Left cardiac atrium (tissue), 4 donors: ENCODE results near the gene RGR. TPM values are rescaled to one million over a fixed set of nuclear protein-coding genes. Genes with fewer than 3 reads are reported as not detected.

Source experiments
- ATAC-seq, 2 donors: fragments of 200-7000 bp; cut with Tn5 transposase; one replicate each; pipeline ENCODE4 v1.9.1; 2020; ENCODE audit warnings: mild to moderate bottlenecking in 2 of 2, moderate library complexity in 2 of 2
- DNase-seq: peaks from one replicate; pipeline ENCODE4 v3.0.0-alpha.2; 2020
- intact Hi-C, 2 donors: fragments of 100-400 bp; cut with DNase I; formaldehyde crosslinking; loops; one replicate each; pipeline versions ENCODE4 v1.14.1 to v1.15.1; 2022 to 2023
- long read RNA-seq: library from polyadenylated mRNA; unstranded; transcript quantifications from one replicate; pipeline ENCODE4 v2.0.0, GENCODE V29; 2021
- total RNA-seq, 2 donors: library from RNA; stranded (reverse); fragmentation: NEBNext Ultra II Directional; extraction: Animal tissue kit (Norgen Biotek cat#: 25700); gene quantifications; one replicate each; pipeline ENCODE4 v1.2.1, GENCODE V29; 2021
- donor health status: DM: no; HTN: yes; CAD: no.
- donor health status: DM: no; HTN: yes; CAD: no; lungs with severe emphysema.
- donor health status: DM: yes; HTN: yes; CAD: no.
- donor health status: Dilated cardiomyopathy.

Gene RGR
- total RNA-seq = under 1 TPM in 1 of 2 donors, not detected in 1; 0.82 TPM
- long read RNA-seq = 0 reads

DNA sequence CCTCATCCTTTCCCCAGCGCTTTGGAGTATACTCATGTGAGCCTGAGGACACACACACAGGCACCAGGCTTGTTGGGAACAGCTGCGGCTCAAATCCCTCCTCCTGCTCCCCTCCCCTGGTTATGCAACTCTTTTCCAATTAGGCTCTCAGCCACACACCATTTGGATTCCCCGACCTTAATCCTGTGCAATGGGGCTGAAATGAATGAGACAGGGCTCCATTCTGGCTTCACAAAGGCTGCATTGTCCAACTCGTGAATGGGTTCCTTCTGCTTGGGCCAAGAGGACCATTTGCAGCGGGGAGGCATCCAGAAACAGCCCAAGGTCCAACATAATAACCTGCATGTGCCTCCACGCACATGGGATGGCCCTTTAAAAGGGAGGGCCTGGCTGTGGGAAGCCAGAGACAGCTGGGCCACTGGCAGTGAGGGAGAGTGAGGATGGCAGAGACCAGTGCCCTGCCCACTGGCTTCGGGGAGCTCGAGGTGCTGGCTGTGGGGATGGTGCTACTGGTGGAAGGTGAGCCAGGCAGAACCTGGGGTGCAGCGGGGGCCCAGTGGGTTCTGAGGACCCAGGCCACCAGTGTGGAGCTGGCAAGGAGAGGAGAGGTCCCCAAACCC lies at the start of gene RGR:
Gene RGR (plus strand): TSS at position 403 of the 620 bp plus-strand sequence. CDS start 38 bp downstream, at position 441.
- intact Hi-C loops = no loop called here
- DNase-seq = peak; percentile 45
- peak; percentile 86 to 88 for ATAC-seq

DNA sequence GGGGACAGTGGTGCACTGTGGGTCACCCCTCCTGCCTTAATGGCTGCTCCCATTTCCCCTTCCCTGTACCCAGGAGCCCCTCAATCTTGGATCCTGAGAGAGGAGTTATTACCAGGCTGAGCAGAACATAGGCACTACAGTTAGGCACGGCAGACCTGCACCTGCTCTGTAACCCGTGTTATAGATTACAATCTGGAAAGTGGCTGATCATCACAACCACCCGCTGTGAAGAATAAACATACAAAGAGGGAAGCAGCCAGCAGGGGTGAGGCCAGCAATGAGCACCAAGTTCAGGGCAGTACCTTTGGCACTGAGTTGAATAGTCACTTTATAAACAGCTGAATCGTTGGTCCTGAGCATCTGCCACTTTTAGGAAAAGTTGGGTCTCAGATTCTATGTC lies 48.8 kb upstream of the RGR start:
- DNase-seq (no peak), ATAC-seq (no peak)
- intact Hi-C loops = no loop called here

DNA sequence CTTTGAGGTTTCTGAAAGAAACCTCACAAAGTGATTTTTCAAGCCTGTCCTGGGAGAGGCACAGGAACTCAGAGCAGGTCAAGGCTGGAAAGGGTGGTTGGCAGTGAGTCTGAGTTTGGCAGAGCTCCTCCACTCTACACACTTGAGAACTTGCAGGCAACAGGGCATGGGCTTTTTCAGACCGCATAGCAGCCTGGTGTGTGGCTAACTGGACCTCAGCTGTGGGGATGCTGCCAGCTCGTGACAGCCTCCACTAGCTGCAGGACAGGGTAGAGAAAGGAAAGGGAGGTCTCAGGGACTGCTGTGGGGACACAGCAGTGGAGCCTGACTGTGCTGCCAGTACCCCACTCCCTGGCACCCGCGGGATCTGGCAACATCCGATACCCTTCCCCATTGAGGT lies 47.9 kb upstream of the RGR start:
- intact Hi-C loops = no loop called here
- DNase-seq (no peak), ATAC-seq (peak; percentile 35 to 71)

DNA sequence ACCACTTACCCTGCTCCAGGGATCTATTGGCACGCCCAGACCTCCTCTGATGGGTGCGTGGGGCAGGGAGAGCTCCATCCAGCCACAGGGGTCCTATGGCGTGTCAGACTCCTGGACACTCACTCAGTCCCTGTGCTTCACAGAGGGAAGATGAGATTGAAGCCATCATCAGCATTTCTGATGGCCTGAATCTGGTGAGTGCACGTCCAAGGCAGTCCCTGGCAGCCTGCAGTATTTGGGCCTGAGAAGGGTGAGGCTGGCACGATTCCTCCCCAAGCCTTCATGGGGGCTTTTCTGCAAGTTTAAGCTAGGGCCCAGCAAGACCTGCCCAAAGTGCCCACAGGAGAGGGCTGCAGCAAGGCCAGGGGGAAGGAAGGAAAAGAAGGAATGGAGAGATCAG lies 47.2 kb upstream of the RGR start:
- DNase-seq = no peak
- intact Hi-C loops = no loop called here
- ATAC-seq = no peak

DNA sequence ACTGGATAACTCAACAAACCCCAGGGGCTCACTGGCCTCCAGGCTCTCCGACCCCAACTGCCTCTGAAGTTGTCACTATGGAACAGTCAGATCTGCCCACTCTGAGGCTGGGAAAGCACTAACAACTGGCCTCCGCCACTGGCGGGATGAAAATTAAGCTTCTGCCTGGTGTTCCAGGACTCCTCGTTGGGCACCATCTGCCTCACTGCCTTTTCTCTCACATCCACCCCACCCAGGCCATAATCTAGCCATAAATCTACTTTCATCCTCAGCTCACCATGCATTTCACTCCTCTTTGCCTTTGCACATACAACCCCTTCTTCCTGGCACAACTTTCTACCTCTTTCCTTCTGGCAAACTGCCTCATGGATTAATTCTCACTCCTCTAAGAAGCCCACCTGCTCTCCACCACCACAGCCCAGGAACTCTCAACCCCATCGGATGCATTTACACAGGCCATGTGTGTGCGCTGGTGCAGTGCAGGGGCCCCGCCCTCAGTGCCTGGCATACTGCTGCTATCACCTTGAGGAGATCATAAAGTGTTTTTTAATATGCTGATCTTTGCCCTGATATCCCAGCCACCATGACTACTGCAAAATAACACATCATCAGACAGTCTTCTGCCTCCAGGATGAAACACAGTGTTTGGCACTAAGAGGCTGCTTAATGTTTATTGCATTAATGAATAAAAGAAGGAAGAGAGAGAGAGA lies 46.5 kb upstream of the RGR start:
- intact Hi-C loops = no loop called here

DNA sequence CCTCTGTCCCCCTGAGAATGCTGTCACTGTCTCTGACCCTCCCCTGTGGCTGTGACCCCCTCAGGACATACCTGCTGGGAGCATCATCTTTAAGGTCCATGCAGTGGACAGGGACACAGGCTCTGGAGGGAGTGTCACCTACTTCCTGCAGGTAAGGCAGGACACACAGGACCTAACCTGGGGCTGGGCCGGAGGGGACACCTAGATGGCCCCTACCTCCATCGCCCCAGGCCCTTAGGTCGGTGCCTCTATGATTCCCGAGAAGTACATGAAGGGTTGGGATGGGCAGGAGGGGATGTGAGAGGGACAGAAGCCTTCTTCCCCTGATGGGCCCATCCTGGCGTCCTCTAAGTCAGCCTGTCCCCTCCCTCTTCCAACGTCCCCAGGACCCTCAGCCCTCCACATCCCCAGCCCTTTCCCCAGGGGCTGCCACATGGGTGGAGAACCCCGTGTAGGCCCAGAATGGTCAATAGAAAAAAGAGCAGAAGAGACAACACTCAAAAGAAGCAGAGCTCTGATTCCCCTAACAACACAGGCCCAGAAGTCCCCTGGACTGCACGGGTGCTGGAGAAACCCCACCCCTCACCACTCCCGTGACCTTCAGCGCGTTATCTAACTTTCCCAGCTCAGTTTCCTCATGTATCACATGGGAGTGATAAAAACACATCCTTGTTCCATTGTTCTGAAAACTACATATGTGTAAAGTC lies 44.2 kb upstream of the RGR start:
- ATAC-seq (no peak), DNase-seq (no peak)
- intact Hi-C loops = no loop called here

More for the DNA sequence above, 46.5 kb upstream of the RGR start:
- no peak for ATAC-seq
- DNase-seq = no peak

DNA sequence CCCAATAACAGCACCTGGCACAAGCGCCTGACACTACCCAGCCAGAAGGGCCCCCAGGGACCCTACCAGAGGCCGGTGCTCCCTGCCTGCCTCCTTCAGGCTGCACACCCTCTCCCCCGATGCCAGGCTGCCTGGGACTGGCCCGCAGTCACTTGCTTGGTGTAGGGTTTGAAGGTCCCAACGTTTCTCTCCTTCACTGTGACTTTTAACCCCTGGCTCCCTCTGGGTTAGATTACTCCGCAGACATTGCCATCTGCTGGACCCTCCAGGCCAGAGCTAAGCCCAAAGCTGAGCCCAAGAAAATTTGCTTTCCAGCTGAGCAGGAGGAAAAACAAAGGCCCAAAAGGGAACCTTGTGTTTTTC lies 43.6 kb upstream of the RGR start:
- ATAC-seq (no peak), DNase-seq (no peak)
- intact Hi-C loops = no loop called here

DNA sequence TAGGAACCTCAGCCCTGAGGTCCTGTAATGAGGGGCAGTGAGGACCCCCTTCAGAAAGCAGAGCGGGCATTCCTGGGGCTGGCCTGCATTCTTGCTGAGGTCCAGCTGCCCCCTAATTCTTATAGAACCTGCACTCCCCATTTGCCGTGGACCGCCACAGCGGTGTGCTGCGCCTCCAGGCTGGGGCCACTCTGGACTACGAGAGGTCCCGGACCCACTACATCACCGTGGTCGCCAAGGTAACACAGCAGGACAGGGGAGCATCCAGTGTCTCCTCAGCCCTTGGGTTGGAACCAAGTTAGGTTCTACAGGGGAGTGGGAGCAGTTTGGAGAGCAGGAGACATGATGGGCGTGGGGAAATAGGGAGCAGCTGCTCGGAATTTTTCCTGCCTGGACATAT lies 43.2 kb upstream of the RGR start:
- no peak for ATAC-seq
- no peak for DNase-seq
- intact Hi-C loops = no loop called here

DNA sequence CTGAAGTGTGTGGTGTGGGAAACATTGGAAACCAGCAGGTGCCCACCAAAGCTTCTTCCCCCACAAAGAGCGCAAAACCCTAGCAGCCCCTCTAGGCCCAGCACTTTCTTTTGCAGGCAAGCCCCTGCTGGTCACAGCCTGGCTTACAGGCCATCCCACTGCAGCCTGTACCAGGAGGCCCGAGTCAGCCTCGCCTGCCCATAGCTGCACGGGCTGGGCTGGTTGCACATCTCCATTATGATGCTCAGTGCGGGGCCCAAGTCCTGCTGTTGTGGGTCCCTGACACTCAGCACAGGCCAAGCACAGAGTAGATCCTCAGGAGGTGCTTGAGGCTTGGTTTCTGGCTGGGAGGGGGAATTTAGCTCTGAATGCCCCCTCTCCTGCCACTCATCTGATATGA lies 42.5 kb upstream of the RGR start:
- DNase-seq (no peak), ATAC-seq (no peak)
- intact Hi-C loops = no loop called here

GRCh38 chr10:84204122-84204521 lies 40.7 kb upstream of the RGR start:
- intact Hi-C loops = no loop called here
- ATAC-seq = peak in 1 of 2 donors; percentile 18
- DNase-seq = no peak

DNA sequence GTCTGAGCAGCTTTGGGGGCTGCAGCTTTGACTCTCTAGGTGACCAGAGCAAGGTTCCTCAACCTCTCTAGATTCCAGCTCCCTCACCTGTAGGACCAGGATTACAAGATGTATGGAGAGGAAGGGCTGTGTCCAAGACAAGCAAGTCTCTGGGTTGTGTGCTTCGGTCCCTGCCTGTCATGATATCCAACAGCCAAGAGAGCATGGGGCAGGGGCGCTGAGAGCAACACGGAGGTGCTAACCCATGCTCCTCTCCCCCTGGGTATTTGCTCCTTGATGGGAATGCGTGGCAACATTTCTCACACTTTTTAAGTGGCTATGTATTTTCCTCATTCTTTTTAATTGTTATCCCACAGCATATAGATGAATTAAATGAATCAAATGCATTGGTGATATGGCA lies 40.2 kb upstream of the RGR start:
- intact Hi-C loops = no loop called here
- ATAC-seq = no peak
- DNase-seq = no peak

- ATAC-seq = peak; percentile 53 to 70
- no peak for DNase-seq
- intact Hi-C loops = no loop called here
These were observed 39.6 kb upstream of the RGR start for GRCh38 chr10:84205049-84205852.

GRCh38 chr10:84205853-84206525 lies 38.9 kb upstream of the RGR start:
- intact Hi-C loops = no loop called here
- DNase-seq = no peak
- ATAC-seq = no peak

DNA sequence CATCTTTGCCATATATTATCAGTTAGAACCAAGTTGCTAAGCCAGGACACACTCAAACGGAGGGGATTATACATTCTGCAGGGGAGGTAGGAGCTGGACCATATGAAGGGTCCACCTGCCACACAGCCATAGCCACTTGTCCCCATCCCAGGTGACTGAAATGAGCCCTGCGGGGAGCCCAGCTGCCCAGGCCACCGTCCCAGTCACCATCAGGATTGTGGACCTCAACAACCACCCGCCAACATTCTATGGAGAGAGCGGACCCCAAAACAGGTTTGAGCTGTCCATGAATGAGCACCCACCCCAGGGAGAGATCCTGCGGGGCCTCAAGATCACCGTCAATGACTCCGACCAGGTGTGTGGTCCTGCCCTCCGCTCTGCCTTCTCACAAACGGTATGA lies 36.8 kb upstream of the RGR start:
- ATAC-seq (no peak), DNase-seq (no peak)
- intact Hi-C loops = no loop called here

DNA sequence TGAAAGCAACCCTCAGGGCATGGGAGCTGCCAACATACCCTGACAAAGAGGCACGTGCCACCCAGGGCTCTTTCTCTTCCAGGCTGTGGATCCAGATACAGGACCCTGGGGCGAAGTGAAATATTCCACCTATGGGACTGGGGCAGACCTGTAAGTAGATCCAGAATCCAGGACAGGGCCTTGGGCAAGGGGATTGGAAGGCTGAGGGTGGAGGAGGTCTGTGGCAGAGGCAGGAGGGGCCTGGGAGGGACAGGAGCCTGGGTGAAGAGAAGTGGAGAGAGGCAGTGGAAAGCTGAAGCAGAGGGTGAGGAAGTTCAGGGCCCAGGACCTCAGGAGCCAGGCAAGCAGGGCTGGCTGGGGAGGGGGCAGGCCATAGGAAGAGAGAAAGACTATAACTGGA lies 33.3 kb upstream of the RGR start:
- intact Hi-C loops = no loop called here
- no peak for ATAC-seq
- DNase-seq = no peak

GRCh38 chr10:84212014-84212413 lies 32.8 kb upstream of the RGR start:
- no peak for DNase-seq
- no peak for ATAC-seq
- intact Hi-C loops = no loop called here

DNA sequence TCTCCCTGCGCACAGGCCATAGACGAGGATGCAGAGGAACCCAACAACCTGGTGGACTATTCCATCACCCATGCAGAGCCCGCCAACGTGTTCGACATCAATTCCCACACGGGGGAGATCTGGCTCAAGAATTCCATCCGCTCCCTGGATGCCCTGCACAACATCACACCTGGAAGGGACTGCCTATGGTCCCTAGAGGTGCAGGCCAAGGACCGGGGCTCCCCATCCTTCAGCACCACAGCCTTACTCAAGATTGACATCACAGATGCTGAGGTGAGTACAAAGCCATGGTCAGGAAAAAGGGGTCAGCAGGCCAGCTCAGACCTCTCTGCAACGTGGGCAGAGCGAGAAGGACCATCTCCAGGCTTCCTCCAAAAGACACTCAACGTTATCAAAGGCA lies 31.8 kb upstream of the RGR start:
- no peak for ATAC-seq
- DNase-seq = no peak
- intact Hi-C loops = no loop called here

DNA sequence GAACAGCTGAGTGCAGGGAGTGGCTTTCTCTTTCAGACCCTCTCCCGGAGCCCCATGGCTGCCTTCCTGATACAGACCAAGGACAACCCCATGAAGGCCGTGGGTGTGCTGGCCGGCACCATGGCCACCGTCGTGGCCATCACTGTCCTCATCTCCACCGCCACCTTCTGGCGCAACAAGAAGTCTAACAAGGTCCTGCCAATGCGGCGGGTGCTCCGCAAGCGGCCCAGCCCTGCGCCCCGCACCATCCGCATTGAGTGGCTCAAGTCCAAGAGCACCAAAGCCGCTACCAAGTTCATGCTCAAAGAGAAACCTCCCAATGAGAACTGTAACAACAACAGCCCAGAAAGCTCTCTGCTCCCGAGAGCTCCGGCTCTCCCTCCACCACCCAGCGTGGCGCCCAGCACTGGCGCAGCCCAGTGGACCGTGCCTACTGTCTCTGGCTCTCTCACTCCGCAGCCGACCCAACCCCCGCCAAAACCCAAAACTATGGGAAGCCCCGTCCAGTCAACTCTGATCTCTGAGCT lies 30.7 kb upstream of the RGR start:
- intact Hi-C loops = no loop called here
- DNase-seq = no peak
- no peak for ATAC-seq

DNA sequence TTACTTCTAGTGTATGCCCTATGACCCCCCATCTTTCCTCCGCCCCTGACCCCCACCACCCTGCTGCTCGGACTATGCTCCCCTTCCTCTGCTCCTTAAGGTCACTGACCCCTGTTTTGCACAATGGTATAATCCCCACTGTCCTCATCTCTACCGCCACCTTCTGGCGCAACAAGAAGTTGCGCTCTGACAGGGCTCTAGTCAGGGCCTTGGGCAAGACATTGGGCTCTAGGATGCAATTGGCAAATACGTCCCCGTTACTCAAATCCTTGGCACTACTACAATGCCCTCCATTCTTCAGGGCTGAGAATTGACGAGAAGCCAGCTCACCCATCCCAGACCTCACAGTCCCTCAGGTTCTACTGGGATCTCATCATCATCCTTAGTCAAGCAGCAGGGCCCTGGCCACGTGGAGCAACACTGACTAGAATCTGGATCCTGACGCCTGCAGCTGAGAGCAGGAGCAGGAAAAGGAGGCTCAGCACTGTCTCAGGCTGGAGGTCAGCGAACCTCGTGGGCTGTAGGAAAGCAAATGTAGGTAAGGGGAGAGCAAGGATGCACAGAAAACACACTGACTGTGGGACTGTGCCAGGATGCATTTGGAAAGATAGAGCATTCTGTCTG lies 30.1 kb upstream of the RGR start:
- ATAC-seq = peak in 1 of 2 donors; percentile 33
- DNase-seq = no peak
- intact Hi-C loops = no loop called here
